Right lobe of liver (tissue), 6 donors: Measurements from ENCODE around the gene GPR82. TPM values are rescaled to one million over a fixed set of nuclear protein-coding genes. Genes with fewer than 3 reads are reported as not detected.

Experiments used
- ATAC-seq, 4 donors: fragments of 200-7000 bp; cut with Tn5 transposase; one replicate each; pipeline ENCODE4 v1.9.1; 2020; ENCODE audit warnings: mild to moderate bottlenecking in 4 of 4, moderate library complexity in 4 of 4
- DNase-seq, 3 donors: peaks; one replicate each; pipeline ENCODE4 v3.0.0-alpha.2; 2020
- H3K27ac ChIP-seq, 3 donors: fragments of 200-600 bp; one replicate each; pipeline ENCODE4 v1.8.0; 2022
- H3K27me3 ChIP-seq, 2 donors: fragments of 200-600 bp; one replicate each; pipeline ENCODE4 v1.8.0; 2022
- H3K36me3 ChIP-seq, 4 donors: fragments of 200-600 bp; sonication (generic) in 1 of 4; one replicate each; pipeline versions ENCODE4 v1.5.1 to v1.8.0; 2017 to 2022; ENCODE audit warnings: control low read depth in 1 of 4
- H3K4me1 ChIP-seq, 4 donors: fragments of 200-600 bp; sonication (generic) in 1 of 4; one replicate each; pipeline versions ENCODE4 v1.5.1 to v1.8.0; 2017 to 2022; ENCODE audit warnings: control low read depth in 1 of 4
- H3K4me3 ChIP-seq, 3 donors: fragments of 200-600 bp; one replicate each; pipeline ENCODE4 v1.8.0; 2022
- H3K9me3 ChIP-seq, 4 donors: fragments of 200-600 bp; sonication (generic) in 1 of 4; one replicate each; pipeline versions ENCODE4 v1.5.1 to v1.8.0; 2017 to 2022; ENCODE audit warnings: control low read depth in 1 of 4
- CTCF ChIP-seq, 4 donors: fragments of 200-600 bp in 3 of 4; fragments of 450-650 bp in 1 of 4; IDR thresholded peaks; one replicate each; pipeline versions ENCODE4 v1.5.1 to v1.8.0; 2016 to 2022; ENCODE audit warnings: antibody characterized with exemption in 4 of 4, mild to moderate bottlenecking in 2 of 4
- POLR2A ChIP-seq: fragments of 450-650 bp; IDR thresholded peaks from one replicate; pipeline ENCODE4 v1.6.1; 2017; ENCODE audit warnings: antibody characterized with exemption, mild to moderate bottlenecking
- WGBS: methylation state at CpG from one replicate; pipeline ENCODE4 v1.1.6; 2018; ENCODE audit warnings: low coverage, low lambda C conversion rate; ENCODE audit not compliant: insufficient coverage; ENCODE audit errors: missing lambda C conversion rate; 5-methylcytosine and 5-hydroxymethylcytosine counted together
- intact Hi-C, 2 donors: fragments of 100-400 bp; cut with DNase I; formaldehyde crosslinking; loops; one replicate each; pipeline versions ENCODE4 v1.11.2 to v1.14.1; 2022
- total RNA-seq, 6 experiments: library from RNA; depleted of rRNA in 2 of 6; stranded (reverse); fragments of >200 nt in 2 of 6; fragmentation: NEBNext Ultra II Directional in 3 of 6; extraction: Animal tissue kit (Norgen Biotek cat#: 25700) in 3 of 6; gene quantifications; one replicate each; pipeline versions ENCODE4 v1.1.0 to v1.2.4, GENCODE V29; 2016 to 2023
- donor health status: DM: no; HTN: yes; CAD: no.
- donor health status: DM: no; HTN: no; CAD: no.
- donor health status: DM: no; HTN: no; CAD: no.
- donor health status: DM: no; HTN: yes; CAD: no.
- donor health status: DM: no; HTN: yes; CAD: no.

The GPR82 gene
- total RNA-seq, 6 experiments from 2014 or later = 0.06 to 0.44 (median 0.20) TPM

GRCh38 chrX:41705680-41706374, 18.2 kb upstream of the GPR82 start:
- no peaks in the 10 kb centered on the region for H3K9me3 ChIP-seq
- H3K27me3 ChIP-seq = no peaks in the 10 kb centered on the region
- no peaks in the 10 kb centered on the region for H3K36me3 ChIP-seq
- intact Hi-C loops = no loop called here
- H3K27ac ChIP-seq = no peak overlapping the region
- peak; percentile 18 to 53 (median 43) for ATAC-seq
- DNase-seq = no peak
- WGBS = 48% methylated on average over 3 of the region's 3 CpGs
- H3K4me3 ChIP-seq = no peak overlapping the region
- TF ChIP-seq POLR2A = no peak
- no peak for TF ChIP-seq CTCF (IDR thresholded peaks at IDR 0.05)
- H3K4me1 ChIP-seq = no peaks in the 10 kb centered on the region

GRCh38 chrX:41707218-41707617, 16.8 kb upstream of the GPR82 start:
- no peak overlapping the region for H3K27ac ChIP-seq
- DNase-seq = no peak
- intact Hi-C loops = no loop called here
- WGBS = 43% methylated on average over 1 of the region's 1 CpG
- no peaks in the 10 kb centered on the region for H3K36me3 ChIP-seq
- no peak for TF ChIP-seq CTCF (IDR thresholded peaks at IDR 0.05)
- H3K4me3 ChIP-seq = no peak overlapping the region
- no peaks in the 10 kb centered on the region for H3K4me1 ChIP-seq
- no peak for ATAC-seq
- H3K27me3 ChIP-seq = no peaks in the 10 kb centered on the region
- H3K9me3 ChIP-seq = no peaks in the 10 kb centered on the region

GRCh38 chrX:41708486-41708885, 15.5 kb upstream of the GPR82 start:
- no peaks in the 10 kb centered on the region for H3K4me1 ChIP-seq
- TF ChIP-seq CTCF (IDR thresholded peaks at IDR 0.05) = peak in 1 of 4 donors; percentile 4
- no peak for TF ChIP-seq POLR2A
- ATAC-seq (no peak), DNase-seq (no peak)
- WGBS = 36% methylated on average over 3 of the region's 3 CpGs
- no peaks in the 10 kb centered on the region for H3K9me3 ChIP-seq
- intact Hi-C loops = no loop called here
- H3K36me3 ChIP-seq = no peaks in the 10 kb centered on the region
- no peak overlapping the region for H3K4me3 ChIP-seq
- no peaks in the 10 kb centered on the region for H3K27me3 ChIP-seq
- no peak overlapping the region for H3K27ac ChIP-seq

GRCh38 chrX:41711021-41711667, 12.8 kb upstream of the GPR82 start:
- Histone ChIP-seq H3K36me3 (no peaks in the 10 kb centered on the region), H3K4me1 (no peaks in the 10 kb centered on the region), H3K27me3 (no peaks in the 10 kb centered on the region), H3K4me3 (no peak overlapping the region), H3K27ac (no peak overlapping the region), H3K9me3 (no peaks in the 10 kb centered on the region)
- TF ChIP-seq POLR2A = no peak
- WGBS = 69% methylated on average over 5 of the region's 5 CpGs
- intact Hi-C loops = no loop called here
- DNase-seq (no peak), ATAC-seq (no peak)

DNA sequence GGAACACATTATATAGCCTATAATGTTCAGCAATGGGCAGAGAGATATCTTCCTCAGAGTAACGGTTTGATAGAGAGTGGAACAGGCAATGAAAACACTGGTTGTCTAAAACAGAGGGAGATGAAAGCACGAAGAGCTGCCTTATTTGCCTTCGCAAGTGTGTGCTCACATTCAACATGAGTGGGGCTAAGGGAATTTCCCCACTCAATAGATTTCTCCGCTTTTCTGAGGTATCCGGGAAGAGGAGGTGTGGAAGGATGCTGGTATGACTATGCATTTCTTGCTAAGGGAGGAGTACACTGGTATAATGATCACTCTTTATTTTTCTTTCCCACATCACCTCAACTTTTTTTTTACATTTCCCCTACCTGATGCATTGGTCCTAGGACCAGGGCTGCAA, 7.8 kb upstream of the GPR82 start:
- TF ChIP-seq CTCF (IDR thresholded peaks at IDR 0.05) = no peak
- TF ChIP-seq POLR2A = no peak
- DNase-seq = no peak
- Histone ChIP-seq H3K4me1 (no peaks in the 10 kb centered on the region), H3K36me3 (no peaks in the 10 kb centered on the region), H3K27ac (no peak overlapping the region), H3K9me3 (no peaks in the 10 kb centered on the region), H3K4me3 (no peak overlapping the region), H3K27me3 (no peaks in the 10 kb centered on the region)
- 79% methylated on average over 5 of the region's 5 CpGs for WGBS
- intact Hi-C loops = no loop called here
- no peak for ATAC-seq
